OCI-M2 (cell line): Measurements from ENCODE around the gene DNAJC30.
"Not testable (repeated sequence)": the region's sequence is repeated elsewhere in the genome, so short reads cannot be mapped to it uniquely, and the experiment has no call there.

Experiments
- DNase-seq: peaks from one replicate; lab custom pipeline; 2025; ENCODE audit not compliant: unreplicated experiment; lab: John Stamatoyannopoulos, UW

DNAJC30 gene

DNA sequence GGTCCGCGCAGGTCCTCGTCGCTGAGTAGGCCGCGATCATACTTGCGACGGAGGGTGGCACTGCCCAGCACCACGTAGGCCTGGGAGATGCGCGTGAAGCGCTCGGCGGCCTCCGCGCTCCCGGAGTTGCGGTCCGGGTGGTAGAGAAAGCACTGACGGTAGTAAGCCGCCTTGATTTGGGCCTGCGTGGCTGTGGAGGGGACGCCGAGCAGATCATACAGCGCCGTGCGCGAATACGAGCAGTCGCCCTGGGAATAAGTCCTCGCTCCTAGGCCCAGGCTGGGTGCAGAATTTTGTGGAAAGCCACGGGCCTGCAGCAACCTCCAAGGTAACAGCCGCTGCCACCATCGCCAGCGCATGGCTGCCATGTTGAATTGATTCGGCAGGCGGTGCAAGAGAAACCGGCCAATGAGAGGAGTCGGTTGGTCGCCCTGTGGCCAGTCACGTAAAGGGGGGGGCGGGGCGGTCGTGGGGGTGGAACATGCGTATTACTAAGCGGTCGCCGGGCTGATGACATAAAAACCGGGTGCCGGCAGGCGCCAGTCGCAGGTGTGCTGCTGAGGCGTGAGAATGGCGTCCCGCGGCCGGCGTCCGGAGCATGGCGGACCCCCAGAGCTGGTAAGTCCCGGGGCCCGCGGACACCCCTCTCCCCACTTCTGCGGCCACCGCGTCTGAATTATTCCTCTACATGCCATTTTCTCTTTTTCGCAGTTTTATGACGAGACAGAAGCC lies at the start of gene DNAJC30, which contains the start of gene BUD23:
TSS of gene DNAJC30 (minus strand) at position 398 of the 732 bp plus-strand sequence. CDS start at position 368, 30 bp downstream.
TSS of gene BUD23 (plus strand) at position 542 of the 732 bp plus-strand sequence. CDS start at position 571, 29 bp downstream.
- peak; percentile 43 for DNase-seq

DNA sequence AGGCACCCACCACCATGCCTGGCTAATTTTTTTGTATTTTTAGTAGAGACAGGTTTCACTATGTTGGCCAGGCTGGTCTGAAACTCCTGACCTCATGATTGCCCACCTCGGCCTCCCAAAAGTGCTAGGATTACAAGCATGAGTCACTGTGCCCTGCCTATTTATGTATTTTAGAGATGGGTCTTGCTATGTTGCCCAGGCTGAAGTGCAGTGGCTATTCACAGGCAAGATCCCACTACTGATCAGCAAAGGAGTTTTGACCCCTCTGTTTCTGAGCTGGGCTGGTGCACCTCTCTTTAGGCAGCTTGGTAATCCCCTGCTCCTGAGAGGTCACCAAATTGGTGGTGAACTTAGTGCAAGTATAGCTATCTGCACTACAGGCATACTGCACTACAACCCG lies 49.1 kb upstream of the DNAJC30 start:
- DNase-seq: no peak

DNA sequence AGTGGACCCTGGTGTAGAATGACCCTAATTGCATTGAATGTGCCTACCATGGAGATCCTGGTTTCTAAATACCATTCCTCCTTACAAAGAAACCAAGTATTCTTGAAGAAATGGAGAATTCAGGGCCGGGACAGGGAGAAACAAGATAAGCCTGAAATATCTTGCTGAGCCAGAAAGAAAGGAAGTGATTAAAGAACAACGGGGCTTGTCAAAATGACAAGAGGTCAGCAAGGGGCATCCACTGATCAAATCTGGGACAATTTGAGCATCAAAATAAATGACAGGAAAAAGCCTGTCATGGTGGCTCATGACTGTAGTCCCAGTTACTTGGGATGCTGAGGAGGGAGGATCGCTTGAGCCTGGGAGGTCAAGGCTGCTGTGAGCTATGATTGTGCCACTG lies 47.2 kb upstream of the DNAJC30 start:
- peak; percentile 21 for DNase-seq

DNA sequence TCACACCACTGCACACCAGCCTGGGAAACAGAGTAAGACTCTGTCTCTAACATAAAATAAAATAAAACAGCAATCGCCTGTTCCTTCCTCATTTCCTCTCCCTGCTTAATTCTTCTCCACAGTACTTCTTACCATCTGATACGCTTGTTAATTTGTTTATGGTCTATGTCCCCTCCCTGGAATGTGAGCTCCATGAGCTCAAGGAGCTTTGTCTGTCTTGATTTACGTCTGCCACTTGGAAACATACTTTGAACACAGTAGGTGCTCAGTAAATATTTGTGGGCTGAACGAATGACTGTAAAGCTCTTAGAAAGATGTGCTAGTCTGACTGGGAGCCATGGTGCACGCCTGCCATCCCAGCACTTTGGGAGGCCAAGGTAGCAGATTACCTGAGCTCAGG lies 45.3 kb upstream of the DNAJC30 start:
- no peak for DNase-seq

DNA sequence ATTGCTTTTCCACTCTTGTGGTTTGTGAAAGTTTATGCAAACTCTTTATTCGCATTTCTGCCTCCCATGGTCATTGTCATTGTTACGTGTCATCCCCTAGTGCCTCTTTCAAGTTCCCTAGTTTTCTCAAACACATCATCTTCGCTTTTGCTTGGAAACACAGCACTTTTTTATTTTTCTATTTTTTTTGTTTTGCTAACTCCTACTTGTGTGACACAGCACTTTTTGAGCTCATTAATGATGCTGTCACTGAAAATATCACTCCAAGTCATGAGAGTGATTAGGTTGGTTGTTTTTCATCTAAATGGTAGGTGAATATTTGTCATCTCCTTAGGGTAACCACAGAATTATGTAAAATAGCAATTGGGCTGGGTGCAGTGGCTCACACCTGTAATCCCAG lies 44.7 kb upstream of the DNAJC30 start:
- DNase-seq: no peak

DNA sequence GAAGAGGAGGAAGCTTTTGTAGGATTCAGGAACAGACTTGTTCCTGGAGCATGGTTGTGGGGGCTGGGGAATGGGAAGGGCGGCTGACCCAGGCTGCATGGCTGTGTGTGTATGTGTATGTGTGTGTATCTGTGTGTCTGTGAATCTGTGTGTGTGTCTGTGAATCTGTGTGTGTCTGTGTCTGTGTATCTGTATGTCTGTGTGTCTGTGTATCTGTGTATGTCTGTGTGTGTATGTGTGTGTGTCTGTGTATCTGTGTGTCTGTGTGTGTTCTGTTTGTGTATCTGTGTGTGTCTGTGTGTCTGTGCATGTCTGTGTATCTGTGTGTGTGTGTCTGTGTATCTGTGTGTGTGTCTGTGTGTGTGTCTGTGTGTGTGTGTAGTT lies 42.8 kb upstream of the DNAJC30 start:
- no peak for DNase-seq

DNA sequence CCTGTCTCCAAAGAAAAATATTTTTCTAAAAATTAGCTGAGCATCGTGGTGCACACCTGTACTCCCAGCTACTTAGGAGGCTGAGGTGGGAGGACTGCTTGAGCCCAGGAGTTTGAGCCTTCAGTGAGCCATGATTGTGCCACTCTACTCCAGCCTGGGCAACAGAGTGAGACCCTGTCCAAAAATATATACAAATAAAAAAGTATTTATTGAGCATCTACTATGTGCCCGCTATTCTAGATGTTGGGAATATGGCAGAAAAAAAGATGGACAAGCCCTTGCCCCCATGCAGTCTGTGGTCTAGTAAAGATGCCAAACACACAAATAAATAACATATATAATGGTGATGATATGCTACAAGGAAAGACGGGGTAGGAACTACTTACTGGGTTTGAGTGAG lies 40.6 kb upstream of the DNAJC30 start:
- DNase-seq: no peak

DNA sequence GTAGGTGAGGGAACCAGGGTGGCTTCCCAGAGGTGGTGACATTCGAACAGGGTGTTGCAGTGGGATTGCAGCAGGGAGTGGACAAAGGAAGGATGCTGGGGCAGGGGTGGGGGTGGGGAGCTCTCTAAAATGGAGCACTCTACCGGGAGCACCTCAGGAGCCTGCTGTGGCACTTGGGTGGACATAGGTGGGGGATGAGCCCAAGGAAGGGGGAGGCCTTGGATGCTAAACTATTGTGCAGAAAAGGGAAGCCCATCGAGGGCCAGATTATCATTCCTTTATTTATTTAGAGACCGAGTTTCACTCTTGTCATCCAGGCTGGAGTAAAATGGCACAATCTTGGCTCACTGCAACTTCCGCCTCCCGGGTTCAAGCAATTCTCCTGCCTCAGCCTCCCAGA lies 39.5 kb upstream of the DNAJC30 start:
- no peak for DNase-seq

DNA sequence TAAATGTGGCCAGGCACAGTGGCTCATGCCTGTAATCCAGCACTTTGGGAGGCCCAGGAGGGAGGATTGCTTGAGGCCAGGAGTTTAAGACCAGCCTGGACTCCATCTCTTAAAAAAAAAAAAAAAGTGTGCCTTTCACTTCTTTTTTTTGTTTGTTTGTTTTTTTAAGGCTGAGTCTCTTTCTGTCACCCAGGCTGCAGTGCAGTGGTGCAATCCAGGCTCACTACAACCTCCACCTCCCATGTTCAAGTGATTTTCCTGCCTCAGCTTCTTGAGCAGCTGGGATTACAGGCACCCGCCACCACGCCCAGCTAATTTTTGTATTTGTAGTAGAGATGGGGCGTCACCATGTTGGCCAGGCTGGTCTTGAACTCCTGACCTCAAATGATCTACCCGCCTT lies 38.9 kb upstream of the DNAJC30 start:
- not testable (repeated sequence) for DNase-seq

DNA sequence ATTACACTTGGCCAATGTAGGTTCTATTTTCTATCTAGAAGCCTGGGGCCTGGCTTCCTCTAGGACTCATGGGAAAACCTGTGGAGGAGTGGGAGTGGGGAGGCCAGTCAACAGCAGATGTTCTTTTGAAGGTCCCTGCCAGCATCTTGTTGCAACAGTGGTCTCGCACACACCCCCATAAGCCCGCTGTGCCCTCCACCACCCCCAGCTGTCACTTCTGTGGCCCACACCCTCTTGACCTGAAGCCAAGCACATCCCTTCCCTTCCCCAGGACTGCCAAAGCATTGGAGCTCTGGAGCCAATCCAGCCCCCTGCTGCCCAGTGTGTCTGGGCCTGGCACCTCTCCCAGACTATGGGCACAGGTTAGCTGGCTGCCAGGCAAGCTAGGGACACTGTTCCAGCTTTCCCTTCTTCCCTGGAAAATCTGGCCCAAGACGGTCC lies 38.1 kb upstream of the DNAJC30 start:
- no peak for DNase-seq

DNA sequence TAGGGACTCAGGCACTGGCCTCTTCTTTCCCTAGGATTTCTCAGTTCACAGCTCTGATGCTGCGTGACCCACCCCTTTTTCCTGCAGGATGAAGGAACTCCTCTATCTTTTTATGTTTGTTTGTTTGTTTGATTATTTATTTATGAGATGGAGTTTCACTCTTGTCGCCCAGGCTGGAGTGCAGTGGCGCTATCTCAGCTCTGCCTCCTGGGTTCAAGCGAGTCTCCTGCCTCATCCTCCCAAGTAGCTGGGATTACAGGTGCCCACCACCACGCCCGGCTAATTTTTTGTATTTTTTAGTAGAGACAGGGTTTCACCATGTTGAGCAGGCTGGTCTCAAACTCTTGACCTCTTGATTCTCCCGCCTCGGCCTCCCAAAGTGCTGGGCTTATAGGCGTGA lies 37.2 kb upstream of the DNAJC30 start:
- DNase-seq: not testable (repeated sequence)

DNA sequence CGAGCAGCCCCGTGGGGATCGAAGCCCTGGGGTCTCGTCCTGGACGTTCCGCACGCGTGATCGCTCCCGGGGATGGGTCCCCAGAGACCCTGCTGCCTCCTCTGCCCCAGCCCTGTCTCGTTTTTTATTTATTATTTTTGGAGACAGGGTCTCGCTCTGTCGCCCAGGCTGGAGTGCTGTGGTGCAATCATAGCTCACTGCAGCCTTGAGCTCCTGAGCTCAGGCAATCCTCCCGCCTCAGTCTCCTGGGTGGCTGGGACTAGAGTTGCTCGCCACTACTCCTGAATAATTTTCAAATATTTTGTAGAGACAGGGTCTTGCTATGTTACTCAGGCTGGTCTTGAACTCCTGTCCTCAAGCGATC lies 36.5 kb upstream of the DNAJC30 start:
- DNase-seq: no peak

DNA sequence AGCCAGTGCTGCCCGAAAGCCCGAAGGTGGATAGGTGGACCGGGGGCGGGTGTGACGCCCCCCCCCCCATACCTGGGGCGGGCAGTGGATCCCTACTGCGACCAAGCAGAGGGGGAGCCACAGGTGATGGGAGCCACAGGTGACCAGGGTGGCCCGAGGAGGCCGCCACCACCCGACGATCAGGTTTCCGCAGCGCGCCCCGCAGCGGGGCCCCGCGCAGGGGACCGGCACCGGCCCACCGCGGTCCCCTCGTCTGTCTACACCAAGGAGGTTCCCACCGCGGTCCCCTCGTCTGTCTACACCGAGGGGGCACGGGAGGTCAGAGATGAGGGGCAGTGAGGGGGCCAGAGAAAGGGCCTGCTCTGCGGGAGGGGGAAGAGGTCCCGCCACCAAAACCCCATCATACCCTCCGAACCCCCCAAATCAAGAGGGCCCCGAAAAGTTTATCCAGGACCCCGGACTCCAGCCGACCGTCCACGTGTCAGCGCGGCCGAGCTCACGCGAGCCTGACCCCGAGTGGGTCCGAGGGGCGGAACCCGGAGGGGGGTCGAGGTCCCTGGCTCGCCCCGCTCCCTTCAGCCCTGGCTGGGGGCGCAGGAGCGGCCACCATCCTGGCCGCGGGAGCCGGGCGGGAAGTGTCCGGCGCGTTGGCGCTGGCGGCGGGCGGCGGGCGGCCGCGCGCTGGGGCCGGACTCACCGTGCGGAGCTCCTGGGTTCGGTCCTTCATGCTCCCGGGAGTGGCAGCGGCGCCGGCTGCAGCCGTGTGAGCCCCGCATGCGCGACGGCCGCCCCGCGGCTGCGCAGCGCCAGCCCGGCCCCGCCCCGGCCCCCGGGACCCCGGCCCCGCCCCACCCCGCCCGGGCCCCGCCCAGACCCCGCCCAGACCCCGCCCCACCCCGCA lies 35.9 kb upstream of the DNAJC30 start, which contains the start of gene STX1A:
TSS of gene STX1A (minus strand) at position 765 of the 901 bp plus-strand sequence. CDS start at position 727, 38 bp downstream.
- DNase-seq: no peak

DNA sequence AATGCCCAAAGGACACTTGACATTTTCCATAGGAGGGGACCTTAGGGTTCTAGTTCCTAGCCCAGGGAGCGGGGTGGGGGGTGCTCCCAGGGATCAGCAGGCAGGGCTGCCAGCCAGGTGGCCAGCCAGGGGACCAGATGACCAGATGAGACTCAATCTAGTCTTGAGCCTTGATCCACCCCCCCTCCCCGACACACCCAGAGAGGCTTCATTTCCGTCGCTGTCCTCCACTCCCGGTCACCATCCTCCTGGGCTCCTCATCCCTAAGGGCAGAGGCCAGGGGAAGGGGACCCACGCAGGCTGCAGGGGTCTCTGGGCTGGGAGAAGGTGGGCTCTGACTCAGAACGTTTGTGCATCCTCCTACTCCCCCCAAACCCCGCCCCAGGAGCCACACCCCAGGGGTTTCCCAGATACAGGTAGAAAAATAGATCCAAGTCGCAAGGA lies 35.2 kb upstream of the DNAJC30 start:
- no peak for DNase-seq

DNA sequence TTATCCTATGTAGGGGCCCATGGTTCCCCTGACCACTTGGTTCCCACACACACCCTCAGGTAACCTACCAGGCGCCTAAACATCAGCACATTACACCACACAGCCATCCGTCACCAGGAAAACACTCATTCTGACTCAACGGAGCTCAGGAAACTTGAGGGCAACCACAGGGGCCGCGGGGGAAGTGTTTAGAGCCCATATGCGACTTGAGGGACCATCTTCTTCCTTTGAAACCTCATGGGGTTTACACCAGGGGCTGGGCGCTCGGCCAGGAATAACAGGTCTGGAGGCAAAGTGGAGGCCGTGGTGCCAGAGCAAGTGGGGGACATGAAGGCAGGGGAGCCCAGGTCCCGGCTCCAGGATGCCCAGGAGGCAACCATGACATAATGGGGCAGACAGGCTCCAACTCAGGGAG lies 34.7 kb upstream of the DNAJC30 start:
- no peak for DNase-seq

DNA sequence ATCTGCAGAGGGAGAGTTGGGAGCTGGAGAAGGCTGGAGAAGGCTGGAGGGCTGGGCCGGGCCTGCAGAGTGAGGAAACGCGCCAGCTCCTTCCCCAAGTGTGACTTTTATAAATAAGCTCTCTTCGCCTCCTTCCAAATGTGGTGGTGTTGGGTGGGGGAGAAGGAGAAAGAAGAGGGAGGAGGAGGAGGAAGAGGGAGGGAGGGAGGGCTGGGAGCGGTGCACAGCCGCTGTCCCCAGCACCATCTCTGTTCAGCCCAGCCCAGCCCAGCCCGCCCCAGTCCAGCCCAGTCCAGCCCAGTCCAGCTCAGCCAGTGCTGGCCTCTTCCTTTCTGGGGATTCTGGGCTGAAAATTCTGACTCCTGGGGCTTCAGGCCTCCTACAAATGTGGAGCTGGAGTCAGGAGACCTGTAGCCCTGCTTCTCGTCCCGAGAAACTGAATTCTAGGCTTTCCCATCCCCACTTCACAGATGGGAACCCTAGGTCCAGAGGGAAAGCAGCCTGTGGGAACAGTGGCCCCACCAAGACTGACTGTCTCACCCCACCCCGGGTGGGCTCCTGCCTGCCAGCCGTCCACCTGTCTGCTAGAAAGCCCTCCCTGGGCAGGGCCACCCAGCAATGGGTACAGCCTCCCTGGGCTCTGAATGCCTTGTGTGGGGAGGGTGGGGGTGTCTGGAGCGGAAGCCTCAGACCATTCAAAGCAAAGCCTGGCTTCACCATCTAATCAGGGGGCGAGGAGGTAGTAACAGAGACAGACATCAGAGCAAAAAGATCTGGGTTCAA lies 34.0 kb upstream of the DNAJC30 start:
- DNase-seq: no peak

DNA sequence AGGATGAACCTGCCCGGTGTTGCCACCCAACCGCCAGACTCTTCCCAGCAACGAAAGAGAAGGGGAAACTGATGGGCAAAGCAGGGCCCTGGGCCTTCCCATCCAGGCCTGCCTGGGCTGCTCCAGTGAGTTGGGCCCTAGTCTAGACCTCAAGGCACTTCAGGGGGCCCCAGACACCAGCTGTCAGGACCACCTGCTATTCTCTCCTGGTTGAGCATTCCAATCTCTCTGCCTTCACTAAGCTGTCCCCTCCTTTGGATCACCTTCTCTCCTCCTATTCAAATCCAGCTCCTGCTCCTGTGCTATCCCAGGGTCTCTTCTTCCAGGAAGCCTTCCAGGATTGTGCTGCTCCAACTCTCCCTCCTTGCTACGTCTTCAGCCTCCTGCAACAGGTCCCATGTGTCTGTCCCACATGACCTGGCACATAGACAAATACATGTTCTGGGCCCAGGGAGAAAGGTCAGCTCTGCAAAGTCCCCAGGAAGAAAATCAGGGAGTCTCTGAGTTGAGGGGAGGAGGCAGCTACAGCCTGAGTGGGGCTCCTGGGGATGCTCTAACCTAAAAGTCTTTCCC lies 33.2 kb upstream of the DNAJC30 start:
- DNase-seq: no peak

DNA sequence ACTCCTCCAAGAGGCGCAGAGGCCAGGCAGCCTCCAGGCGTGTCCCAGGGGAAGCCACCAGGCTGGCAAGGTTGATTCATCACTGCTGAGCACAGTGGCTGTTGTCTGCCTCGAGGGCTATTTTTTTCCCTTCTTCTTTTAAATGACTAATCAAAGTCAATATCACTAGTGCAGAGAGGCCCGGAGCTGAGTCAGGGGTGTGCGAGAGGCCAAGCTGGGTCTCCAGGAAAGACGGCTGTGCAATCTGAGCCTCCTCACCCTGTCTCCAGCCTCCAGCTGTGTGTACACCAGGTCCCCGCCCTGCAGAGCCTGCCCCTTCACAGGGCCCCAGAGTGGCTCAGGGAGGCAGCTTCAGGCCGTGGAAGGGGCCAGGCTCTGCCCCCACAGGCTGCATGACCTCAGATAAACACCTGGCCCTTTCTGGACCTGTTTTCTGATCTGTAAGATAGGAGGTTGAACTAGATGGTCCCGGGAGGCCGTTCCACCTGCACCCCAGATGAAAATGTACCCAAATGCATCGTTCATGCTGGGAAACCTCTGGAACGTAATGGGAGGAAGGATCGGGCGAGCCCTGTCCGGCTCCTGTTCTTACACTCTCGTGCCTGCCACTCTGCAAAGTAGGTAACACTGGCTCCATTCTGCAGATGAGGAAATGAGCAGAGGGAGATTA lies 32.5 kb upstream of the DNAJC30 start:
- peak; percentile 28 for DNase-seq

DNA sequence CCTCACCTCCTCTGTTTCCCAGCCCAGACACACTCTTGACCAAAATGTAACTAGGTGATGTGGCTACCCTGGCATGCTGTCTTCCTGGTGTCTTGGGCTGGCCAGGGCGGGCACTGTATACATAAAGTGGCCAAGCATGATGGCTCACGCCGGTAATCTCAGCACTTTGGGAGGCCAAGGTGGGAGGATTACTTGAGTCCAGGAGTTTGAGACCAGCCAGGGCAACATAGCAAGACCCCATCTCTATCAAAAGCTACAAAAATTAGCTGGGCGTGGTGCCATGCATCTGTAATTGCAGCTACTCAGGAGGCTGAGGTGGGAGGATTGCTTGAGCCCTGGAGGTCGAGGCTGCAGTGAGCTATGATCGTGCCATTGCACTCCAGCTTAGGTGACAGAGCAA lies 30.1 kb upstream of the DNAJC30 start:
- DNase-seq: not testable (repeated sequence)

DNA sequence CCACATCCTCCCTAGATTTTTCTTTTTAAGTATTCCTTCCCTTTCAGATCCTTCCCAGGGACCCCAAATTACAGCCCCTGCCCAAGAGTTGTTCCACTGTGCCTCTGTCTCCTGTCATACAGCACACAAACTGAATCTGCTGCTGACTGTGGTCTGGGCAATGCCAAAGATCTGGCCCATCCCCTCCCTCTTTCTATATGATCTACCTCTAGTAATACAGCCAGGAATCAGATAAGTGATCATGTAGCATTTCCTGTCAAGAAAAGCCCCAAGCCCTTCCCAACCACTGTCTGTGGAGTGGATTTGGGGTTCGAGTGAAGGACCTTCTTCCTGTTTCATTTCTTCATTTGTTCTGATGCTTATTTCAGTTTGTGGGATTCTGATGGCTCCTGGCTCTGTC lies 29.5 kb upstream of the DNAJC30 start:
- DNase-seq: no peak
